ENCODE measurements around the gene AGAP1.

- TF ChIP-seq POLR2A (IDR thresholded peaks at IDR 0.05) (no peak), CTCF (IDR thresholded peaks at IDR 0.05) (no peak)
Measured at GRCh38 chr2:235550946-235551345, 57.1 kb downstream of the AGAP1 start.

Data from thyroid gland (tissue), 4 donors.